IMR-90 (cell line): Measurements from ENCODE around the gene NRCAM. TPM values are rescaled to one million over a fixed set of nuclear protein-coding genes. Genes with fewer than 3 reads are reported as not detected.

ENCODE experiments used
- ATAC-seq: fragments of 200-7000 bp; cut with Tn5 transposase; 2 replicates; pipeline ENCODE4 v1.9.1; 2020; ENCODE audit warnings: low read depth, mild to moderate bottlenecking, moderate library complexity
- BruUV-seq: library from RNA; stranded (reverse); fragments of 400-500 nt; replicated peaks from 2 replicates; lab custom pipeline; 2021; lab: Mats Ljungman, UMichigan
- CTCF ChIA-PET: fragments of 300-600 bp; formaldehyde crosslinking; extraction: SDS; loops from one replicate; lab custom pipeline; 2021; ENCODE audit warnings: antibody characterized with exemption; lab: Yijun Ruan, JAX
- POLR2A ChIA-PET: fragments of 300-600 bp; sonication (Branson Sonifier 250); formaldehyde crosslinking; loops from one replicate; lab custom pipeline; 2022; ENCODE audit warnings: antibody characterized with exemption; ENCODE audit not compliant: unreplicated experiment; lab: Charles Lee
- DNase-seq: peaks from one replicate; pipeline ENCODE4 v3.0.0; 2013
- H2AFZ ChIP-seq: replicated peaks from 2 replicates; pipeline ENCODE3; 2013; ENCODE audit warnings: low read length, mild to moderate bottlenecking; ENCODE audit not compliant: poor library complexity
- H2AK5ac ChIP-seq: 2 replicates; pipeline ENCODE4 v1.6.1; 2013; ENCODE audit warnings: low read depth, low read length, inconsistent platforms
- H2AK9ac ChIP-seq: replicated peaks from 2 replicates; pipeline ENCODE3; 2013; ENCODE audit warnings: mild to moderate bottlenecking, low read depth, low read length, moderate library complexity; ENCODE audit not compliant: poor library complexity
- H2BK120ac ChIP-seq: 2 replicates; pipeline ENCODE4 v1.6.1; 2013; ENCODE audit warnings: low read depth, low read length, inconsistent platforms
- H2BK15ac ChIP-seq: 3 replicates; pipeline ENCODE4 v1.6.1; 2013; ENCODE audit warnings: low read depth, low read length, inconsistent platforms
- H2BK20ac ChIP-seq: 2 replicates; pipeline ENCODE4 v1.6.1; 2013; ENCODE audit warnings: low read depth, mild to moderate bottlenecking, inconsistent platforms, low read length, moderate library complexity
- H2BK5ac ChIP-seq: 2 replicates; pipeline ENCODE4 v1.6.1; 2013; ENCODE audit warnings: mild to moderate bottlenecking, low read depth, low read length, inconsistent platforms; ENCODE audit not compliant: poor library complexity, severe bottlenecking
- H3K14ac ChIP-seq: replicated peaks from 2 replicates; pipeline ENCODE4 v1.6.1; 2013; ENCODE audit warnings: low read depth, low read length, inconsistent platforms
- H3K18ac ChIP-seq: 2 replicates; pipeline ENCODE4 v1.6.1; 2013; ENCODE audit warnings: low read depth, low read length, control low read depth
- H3K23ac ChIP-seq: 2 replicates; pipeline ENCODE4 v1.6.1; 2013; ENCODE audit warnings: low read depth, low read length, inconsistent platforms
- H3K27ac ChIP-seq: 2 replicates; pipeline ENCODE4 v1.5.1; 2013; ENCODE audit warnings: mild to moderate bottlenecking, control low read depth, low read length; ENCODE audit not compliant: insufficient read depth
- H3K27me3 ChIP-seq: 2 replicates; pipeline ENCODE4 v1.6.1; 2013; ENCODE audit warnings: low read length; ENCODE audit not compliant: control insufficient read depth, insufficient read depth
- H3K36me3 ChIP-seq: 2 replicates; pipeline ENCODE4 v1.6.1; 2013; ENCODE audit warnings: low read length, mixed read lengths; ENCODE audit not compliant: control insufficient read depth, insufficient read depth
- H3K4ac ChIP-seq: 2 replicates; pipeline ENCODE4 v1.6.1; 2013; ENCODE audit warnings: low read depth, low read length, inconsistent platforms
- H3K4me1 ChIP-seq: 2 replicates; pipeline ENCODE4 v1.6.1; 2013; ENCODE audit warnings: low read length, mixed read lengths; ENCODE audit not compliant: control insufficient read depth, insufficient read depth
- H3K4me2 ChIP-seq: 2 replicates; pipeline ENCODE4 v1.6.1; 2013; ENCODE audit warnings: low read depth, mild to moderate bottlenecking, control low read depth, low read length, moderate library complexity
- H3K4me3 ChIP-seq: 2 replicates; pipeline ENCODE4 v1.5.1; 2013; ENCODE audit warnings: low read depth, mild to moderate bottlenecking, control low read depth, low read length, moderate library complexity; ENCODE audit not compliant: insufficient read depth
- H3K56ac ChIP-seq: 2 replicates; pipeline ENCODE4 v1.6.1; 2013; ENCODE audit warnings: low read length, inconsistent platforms; ENCODE audit not compliant: insufficient read depth; ENCODE audit errors: extremely low read depth
- H3K79me1 ChIP-seq, 2 experiments: 2 replicates each; pipeline ENCODE4 v1.6.1; 2013; ENCODE audit warnings: low read length in 2 of 2, inconsistent platforms in 1 of 2, low read depth in 1 of 2
- H3K9ac ChIP-seq: 2 replicates; pipeline ENCODE4 v1.6.1; 2013; ENCODE audit warnings: low read depth, low read length, control low read depth
- H3K9me1 ChIP-seq: 2 replicates; pipeline ENCODE4 v1.6.1; 2013; ENCODE audit warnings: low read length, inconsistent platforms; ENCODE audit not compliant: insufficient read depth
- H3K9me3 ChIP-seq: 2 replicates; pipeline ENCODE4 v1.6.1; 2013; ENCODE audit warnings: low read length; ENCODE audit not compliant: control insufficient read depth, insufficient read depth
- H4K20me1 ChIP-seq: 2 replicates; pipeline ENCODE4 v1.6.1; 2013; ENCODE audit warnings: low read length, inconsistent platforms; ENCODE audit not compliant: insufficient read depth
- H4K5ac ChIP-seq: 2 replicates; pipeline ENCODE4 v1.6.1; 2013; ENCODE audit warnings: mild to moderate bottlenecking, low read depth, low read length, control low read depth
- H4K8ac ChIP-seq, 2 experiments: 2 replicates each; pipeline ENCODE4 v1.6.1; 2013; ENCODE audit warnings: low read depth in 2 of 2, low read length in 2 of 2, control low read depth in 1 of 2, inconsistent platforms in 1 of 2
- H4K91ac ChIP-seq: 2 replicates; pipeline ENCODE4 v1.6.1; 2013; ENCODE audit warnings: low read depth, low read length, inconsistent platforms; ENCODE audit not compliant: insufficient read depth
- FOS ChIP-seq: fragments of 150-350 bp; IDR thresholded peaks from 2 replicates; pipeline ENCODE4 v1.6.1; 2016; ENCODE audit warnings: low read depth, low read length
- WGBS, 2 experiments: methylation state at CpG; one replicate each; pipeline versions ENCODE4 v1.1.5 to v1.1.7; 2013; ENCODE audit warnings: missing lambda C conversion rate in 2 of 2; ENCODE audit not compliant: insufficient read length in 1 of 2; ENCODE audit errors: extremely low coverage in 2 of 2; 5-methylcytosine and 5-hydroxymethylcytosine counted together
- dilution Hi-C: fragments of 300-500 bp; cut with HindIII; formaldehyde crosslinking; loops from one replicate; pipeline ENCODE4 v1.14.3; 2018; ENCODE audit warnings: low sequenced_read_pairs; ENCODE audit not compliant: unreplicated experiment
- in situ Hi-C: fragments of 300-500 bp; cut with MboI; formaldehyde crosslinking; loops from 3 replicates; pipeline ENCODE4 v1.14.3; 2019; ENCODE audit warnings: low sequenced_read_pairs, inconsistent platforms, mixed read lengths
- intact Hi-C: fragments of 100-400 bp; cut with micrococcal nuclease; formaldehyde crosslinking; loops from 2 replicates; pipeline ENCODE4 v1.10.0; 2022
- polyA plus RNA-seq, 3 experiments: library from polyadenylated mRNA; depleted of rRNA; stranded (reverse); fragments of >200 nt; gene quantifications; 2 replicates each; pipeline ENCODE4 v1.2.3, GENCODE V29; 2012; ENCODE audit warnings: low replicate concordance in 1 of 3
- total RNA-seq: library from RNA; depleted of rRNA; stranded (reverse); fragments of >200 nt; gene quantifications from 2 replicates; pipeline ENCODE4 v1.2.3, GENCODE V29; 2012

The NRCAM gene
- total and polyA plus RNA-seq, 2 of the 4 experiments (the other 2 are of a cell fraction) = 0.46 to 1.1 TPM

DNA sequence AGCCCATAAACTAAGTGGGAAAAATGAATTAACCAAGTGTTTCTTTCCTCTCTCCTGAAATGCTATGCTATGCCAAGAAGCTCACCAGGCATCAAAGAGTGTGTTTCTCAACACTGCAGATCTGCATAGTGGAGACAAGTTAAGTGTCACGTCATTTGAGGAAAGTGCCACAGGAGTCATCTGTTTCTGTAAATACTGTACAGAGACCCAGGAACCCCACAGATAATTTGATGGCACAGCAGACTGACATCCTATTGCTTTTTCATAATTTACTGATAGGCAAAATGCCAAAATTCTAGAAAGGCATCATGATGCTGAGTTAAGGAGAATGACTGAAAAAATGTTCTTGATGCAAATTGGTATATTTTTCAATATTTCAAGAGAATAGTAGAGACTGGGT, 124.3 kb downstream of the NRCAM start:
- H4K91ac ChIP-seq = no peak overlapping the region
- H3K27ac ChIP-seq = no peak overlapping the region
- no peak overlapping the region for H3K9ac ChIP-seq
- in situ Hi-C loops (no loop called here), intact Hi-C loops (no loop called here), dilution Hi-C loops (no loop called here)
- H3K4ac ChIP-seq = no peak overlapping the region
- ATAC-seq = no peak
- H3K4me2 ChIP-seq = no peak overlapping the region
- no peak overlapping the region for H3K56ac ChIP-seq
- H3K79me1 ChIP-seq = no peaks in the 10 kb centered on the region
- H2AFZ ChIP-seq = no peak overlapping the region
- H3K36me3 ChIP-seq = no peaks in the 10 kb centered on the region
- no peak overlapping the region for H3K4me3 ChIP-seq
- no peaks in the 10 kb centered on the region for H3K27me3 ChIP-seq
- no peaks in the 10 kb centered on the region for H3K9me3 ChIP-seq
- no peak overlapping the region for H2BK120ac ChIP-seq
- no peak overlapping the region for H2AK9ac ChIP-seq
- H3K9me1 ChIP-seq = no peaks in the 10 kb centered on the region
- no CpG with 5 or more reads among the region's 1 CpG for WGBS, 2 experiments
- no peak overlapping the region for H4K5ac ChIP-seq
- H2AK5ac ChIP-seq = no peak overlapping the region
- H3K18ac ChIP-seq = no peak overlapping the region
- DNase-seq = no peak
- H3K4me1 ChIP-seq = no peaks in the 10 kb centered on the region
- no peak overlapping the region for H2BK20ac ChIP-seq
- H4K8ac ChIP-seq = no peak overlapping the region
- CTCF ChIA-PET = no interaction called here
- no peak overlapping the region for H2BK5ac ChIP-seq
- no peak overlapping the region for H3K14ac ChIP-seq
- no peak overlapping the region for H2BK15ac ChIP-seq
- POLR2A ChIA-PET = no interaction called here
- no peaks in the 10 kb centered on the region for H4K20me1 ChIP-seq
- no TSS peak for BruUV-seq
- no peak for TF ChIP-seq FOS
- H3K23ac ChIP-seq = no peak overlapping the region
